NCI-H2029 treated with DMSO at 0.1 percent for 48 hours (cell line): ENCODE results near the gene TBC1D12.

Experiments
- DNase-seq: peaks from one replicate; lab custom pipeline; 2025; lab: John Stamatoyannopoulos, UW

The TBC1D12 gene

DNA sequence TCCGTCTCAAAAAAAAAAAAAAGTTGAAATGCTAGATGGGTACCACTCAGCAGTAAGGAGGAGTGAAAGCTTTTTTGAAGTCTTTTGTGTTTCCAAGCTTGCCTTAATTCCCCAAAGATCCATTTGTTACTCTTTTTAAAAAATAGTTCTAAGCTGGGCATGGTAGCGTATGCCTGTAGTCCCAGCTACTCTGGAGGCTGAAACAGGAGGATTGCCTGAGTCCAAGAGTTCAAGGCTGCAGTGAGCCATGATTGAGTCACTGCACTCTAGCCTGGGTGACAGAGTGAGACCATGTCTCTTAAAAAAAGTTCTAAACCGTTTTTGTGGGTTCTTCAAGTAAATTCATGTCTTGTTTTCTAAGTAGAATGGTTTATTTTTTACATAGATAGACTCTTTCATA is 5.3 kb downstream of the TBC1D12 start:
- no peak for DNase-seq

DNA sequence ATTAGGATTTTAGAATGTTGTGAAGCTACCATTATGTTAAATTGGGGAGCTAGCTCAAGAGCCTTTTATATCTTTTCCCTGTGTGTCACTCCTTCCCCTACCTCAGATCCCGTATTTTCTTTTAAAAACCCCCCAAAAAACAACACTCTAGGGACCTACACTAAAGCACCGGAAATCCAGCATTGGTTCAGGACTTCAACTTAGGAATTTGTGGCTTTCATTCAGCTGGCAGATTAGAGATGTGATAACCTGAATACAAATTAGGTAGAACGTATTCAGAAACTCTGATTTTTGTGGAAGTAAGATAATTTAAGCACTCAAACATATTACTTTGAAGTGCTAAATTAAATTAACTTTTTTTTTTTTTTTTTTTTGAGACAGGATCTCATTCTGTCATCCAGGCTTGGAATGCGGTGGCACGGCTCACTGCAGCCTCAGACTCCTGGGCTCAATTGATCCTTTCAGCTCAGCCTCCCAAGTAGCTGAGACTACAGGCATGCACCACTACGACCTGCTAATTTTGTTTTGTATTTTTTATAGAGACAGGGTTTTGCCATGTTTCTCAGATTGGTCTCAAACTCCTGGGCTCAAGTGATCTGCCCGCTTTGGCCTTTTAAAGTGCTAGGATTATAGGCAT is 6.8 kb downstream of the TBC1D12 start:
- no peak for DNase-seq

DNA sequence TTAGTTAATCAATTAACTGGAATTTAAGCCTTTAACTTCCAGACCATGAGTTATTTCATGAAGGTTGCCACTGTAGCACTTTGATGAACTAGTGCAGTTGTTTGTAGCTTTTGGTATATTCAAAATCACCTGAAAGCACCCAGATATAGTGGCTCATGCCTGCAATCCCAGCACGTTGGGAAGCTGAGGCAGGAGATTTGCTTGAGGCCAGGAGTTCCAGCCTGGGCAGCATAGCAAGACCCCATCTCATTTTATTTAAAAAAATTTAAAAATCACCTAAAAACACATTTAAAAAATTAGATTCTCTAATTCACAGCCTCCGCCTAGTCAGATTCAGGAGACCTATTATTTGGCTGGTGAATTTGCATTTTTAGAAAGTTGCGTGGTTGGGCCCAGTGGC is 9.0 kb downstream of the TBC1D12 start:
- no peak for DNase-seq

DNA sequence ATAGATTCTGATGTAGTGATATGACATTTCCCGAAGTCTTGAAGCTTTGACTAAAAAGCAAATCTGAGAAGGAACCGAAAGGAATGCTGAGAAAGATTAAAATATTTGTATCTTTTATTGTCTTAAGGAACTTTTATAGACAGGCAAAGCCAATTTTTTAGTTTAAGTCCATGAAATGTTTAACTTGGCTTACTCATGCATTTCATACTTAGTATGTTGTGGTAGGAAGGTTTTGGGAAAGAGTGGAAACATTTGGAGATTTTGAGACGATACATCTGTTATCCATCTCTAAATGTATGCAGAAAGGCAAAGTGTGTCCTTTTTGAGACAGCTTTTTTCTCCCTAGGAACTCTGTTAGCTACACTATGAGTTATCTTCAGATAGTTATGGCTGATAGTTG is 10.1 kb downstream of the TBC1D12 start:
- no peak for DNase-seq

DNA sequence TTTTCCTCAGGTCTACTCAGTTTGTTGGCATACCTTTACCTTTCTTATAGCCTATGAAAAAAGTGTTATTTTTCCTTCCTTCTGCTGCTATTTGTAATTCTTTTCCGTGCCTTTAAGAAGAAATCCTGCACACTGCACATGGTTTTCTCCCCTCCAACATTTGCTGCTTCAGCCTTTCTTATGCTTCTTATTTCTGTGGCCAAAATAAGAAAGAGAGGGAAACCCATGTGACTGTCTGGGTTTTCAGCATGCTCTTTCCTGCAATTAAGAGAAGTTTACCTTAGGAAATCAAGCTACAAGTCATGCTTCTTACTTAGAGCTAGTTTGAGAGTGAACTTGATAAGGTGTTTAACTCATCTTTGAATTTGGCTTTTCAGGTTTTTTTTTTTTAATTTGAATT is 11.0 kb downstream of the TBC1D12 start:
- no peak for DNase-seq

DNA sequence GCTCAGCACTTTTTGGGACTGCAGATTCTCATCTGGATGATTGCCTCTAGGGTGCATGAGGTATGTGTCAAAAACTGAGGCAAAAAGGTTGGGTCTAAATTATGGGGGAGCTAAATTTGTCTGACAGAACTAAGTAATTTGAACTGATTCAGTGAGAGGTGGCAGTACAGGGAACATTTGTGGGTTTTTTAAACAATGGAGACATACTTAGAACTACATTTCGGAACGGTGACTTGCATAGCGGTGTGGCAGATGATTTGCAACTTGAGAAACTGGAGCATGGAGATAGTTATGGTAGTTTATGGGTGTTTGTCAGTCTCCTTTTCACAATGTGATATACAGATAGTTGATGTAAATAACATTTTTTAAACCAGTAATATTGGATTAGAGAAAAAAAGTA is 14.6 kb downstream of the TBC1D12 start:
- DNase-seq, result no peak

DNA sequence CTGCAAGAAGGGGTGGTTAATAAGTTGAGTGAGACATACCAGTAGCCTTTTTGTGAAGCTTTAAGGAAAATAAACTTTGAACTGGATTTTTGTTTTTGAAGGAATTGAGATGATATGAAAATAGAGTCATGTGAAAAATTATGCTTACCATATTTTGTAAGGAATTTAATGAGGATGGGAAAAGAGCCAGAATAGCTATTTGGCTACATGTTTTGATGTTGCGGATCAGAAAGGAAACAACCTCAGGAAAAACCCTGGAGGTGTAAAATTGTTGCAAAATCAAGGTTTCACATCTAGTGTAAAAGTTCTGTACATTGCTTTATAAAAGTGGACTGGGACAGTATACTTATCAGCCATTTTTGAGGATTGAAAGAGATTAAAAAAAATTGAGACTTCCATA is 15.0 kb downstream of the TBC1D12 start:
- no peak for DNase-seq

DNA sequence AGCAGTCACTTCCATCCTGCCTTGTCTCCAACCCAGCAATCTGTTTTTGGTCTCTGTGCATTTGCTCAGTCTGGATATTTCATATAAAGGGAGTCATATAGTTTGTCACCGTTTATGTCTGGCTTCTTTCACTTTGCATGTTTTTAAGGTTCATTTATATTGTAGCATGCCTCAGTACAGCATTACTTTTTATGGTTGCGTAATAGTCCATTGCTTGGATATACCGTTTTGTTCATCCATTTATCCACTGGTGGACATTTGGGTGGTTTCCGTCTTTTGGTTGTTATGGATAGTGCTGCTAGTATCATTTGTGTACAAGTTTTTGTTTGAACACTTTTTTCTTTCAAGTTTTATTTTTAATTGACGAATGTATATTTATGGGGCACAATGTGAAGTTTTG is 18.2 kb downstream of the TBC1D12 start:
- no peak for DNase-seq

DNA sequence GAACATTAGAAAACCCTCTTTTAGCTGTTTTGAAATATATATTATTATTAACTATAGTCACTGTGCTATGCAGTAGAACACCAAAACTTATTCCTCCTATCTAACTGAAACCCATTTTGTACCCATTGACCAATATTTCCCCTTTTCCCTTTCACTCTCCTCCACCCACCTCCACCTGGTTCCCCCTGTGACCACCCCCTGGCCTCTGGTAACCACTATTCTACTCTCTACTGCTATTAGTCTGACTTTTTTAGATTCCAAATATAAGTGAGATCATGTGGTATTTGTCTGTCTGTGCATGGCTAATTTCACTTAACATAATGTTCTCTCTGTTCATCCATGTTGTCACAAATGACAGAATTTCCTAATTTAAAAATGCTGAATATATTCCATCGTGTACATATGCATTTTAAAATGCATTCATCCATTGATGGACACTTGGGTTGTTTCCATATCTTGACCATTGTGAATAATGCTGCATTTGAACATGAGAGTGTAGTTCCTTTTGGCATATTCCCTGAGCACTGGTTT is 18.7 kb downstream of the TBC1D12 start:
- no peak for DNase-seq

DNA sequence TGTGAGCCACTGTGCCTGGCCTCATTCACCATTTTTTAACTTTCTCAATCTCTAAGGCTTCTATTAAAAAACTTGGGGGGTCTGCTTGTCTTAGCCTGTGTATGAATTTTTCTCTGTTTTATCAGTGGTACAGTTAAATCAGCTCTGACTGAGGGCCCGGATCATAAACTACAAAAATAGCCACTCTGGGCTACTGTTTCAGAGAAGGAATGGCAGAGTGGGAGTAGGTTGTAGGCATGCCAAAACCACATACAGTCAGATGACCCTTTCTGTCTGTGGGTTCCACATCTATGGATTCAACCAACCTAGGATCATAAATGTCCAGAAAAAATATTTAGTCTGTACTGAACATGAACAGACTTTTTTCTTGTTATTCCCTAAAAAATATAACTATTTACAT is 21.3 kb downstream of the TBC1D12 start:
- DNase-seq, result no peak

DNA sequence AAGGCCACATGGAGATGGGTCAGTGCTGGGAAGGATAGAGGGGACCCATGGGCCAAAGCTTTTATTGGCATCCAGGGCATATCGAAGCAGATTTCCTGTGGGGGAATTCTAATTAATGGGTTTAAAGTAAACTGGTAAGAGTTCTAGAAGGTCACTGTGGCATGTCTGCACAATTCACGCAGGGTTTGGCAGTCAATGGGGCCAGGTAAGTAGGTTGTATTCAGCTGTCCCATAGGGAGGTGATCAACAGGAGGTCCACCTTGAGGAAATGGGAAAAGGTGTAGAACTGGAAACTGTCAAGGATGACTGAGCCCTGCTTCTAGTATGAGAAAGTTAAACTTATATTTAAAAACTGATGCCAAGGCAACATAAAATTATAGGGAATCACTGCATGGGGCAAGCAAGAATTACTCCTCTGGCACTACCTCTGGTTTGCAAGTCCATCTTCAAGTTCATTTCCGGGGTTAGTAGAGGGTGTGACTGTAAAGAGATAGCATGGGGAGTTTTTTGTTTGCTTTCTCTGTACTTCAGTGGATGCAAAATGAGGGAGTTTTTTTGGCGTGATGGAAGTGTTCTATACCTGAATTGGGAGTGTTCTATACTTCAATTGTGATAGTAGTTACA is 22.5 kb downstream of the TBC1D12 start:
- DNase-seq, result no peak

DNA sequence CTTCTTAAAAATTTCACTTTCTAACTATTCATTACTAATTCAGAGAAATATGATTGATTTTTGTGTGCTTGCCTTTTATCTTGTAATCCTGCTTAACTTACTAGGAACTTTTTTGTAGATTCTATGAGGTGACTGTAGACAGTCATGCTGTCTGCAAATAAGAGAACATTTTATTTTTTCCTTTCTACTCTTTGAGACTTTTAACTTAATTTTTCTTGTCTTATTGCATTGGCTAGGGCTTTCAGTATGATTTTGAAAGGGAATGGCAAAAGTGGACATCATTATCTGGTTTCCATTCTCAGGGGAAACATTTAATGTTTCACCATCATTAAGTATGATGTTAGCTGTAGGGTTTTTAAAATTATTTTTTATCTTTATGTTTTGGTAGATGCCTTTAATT is 23.6 kb downstream of the TBC1D12 start:
- DNase-seq, result no peak

DNA sequence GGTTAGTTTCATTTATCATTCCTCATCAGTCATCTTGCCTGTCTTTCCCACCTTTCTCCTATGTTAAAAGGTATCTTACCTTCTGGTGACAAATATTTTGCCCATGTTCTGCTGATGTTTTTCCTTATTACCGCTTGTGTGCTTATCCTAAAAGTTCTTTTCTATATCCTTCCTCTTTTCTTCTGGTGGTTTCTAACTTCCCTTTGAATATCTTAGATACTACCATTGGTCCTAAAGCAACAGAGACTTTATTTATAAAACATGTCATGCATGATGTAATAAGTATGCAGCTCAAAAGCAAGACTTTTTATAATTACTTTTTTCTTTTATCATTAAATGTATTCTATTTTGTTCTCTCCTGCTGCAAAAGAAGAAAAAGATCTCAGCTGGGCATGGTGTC is 24.8 kb downstream of the TBC1D12 start:
- DNase-seq, result no peak

DNA sequence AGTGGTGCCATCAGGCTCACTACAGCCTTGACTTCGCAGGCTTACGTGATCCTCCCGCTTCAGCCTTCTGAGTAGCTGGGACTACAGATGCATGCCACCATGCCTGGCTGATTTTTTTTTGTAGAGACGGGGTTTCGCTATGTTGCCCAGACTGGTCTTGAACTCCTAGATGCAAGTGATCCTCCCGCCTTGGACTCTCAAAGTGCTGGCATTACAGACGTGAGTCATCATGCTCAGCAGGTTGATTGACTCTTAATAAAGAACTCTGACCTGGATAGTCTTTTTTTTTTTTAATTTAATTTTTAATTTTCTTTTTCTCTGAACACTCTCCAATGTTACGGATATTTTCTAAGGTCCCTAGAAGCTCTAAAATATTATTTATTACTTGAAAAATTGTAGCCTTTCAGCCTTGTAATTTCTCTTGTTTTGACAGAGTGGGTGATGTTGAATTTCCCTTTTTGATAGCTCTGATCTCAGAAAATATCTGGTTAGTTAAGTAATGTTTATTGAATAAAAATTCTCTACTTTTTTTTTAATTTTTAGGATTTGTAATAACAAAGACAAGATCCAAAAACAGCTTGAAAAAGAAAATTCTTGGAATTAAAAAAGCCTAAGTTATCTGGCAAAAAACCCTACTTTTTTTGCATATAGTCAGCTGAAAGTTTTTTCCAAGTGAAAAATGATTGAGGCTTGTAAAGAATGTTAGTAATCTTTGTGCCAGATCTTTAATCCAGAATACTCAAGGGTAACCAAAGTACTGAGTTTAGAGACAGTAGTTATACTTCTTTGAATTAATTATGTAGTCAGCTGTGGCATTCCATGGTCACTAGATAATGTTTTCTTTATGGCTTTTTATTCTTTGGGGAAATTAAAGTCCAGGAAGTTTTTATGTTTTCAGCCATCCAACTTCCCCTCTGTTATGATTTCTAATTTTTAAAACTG is 26.7 kb downstream of the TBC1D12 start:
- DNase-seq, result no peak

DNA sequence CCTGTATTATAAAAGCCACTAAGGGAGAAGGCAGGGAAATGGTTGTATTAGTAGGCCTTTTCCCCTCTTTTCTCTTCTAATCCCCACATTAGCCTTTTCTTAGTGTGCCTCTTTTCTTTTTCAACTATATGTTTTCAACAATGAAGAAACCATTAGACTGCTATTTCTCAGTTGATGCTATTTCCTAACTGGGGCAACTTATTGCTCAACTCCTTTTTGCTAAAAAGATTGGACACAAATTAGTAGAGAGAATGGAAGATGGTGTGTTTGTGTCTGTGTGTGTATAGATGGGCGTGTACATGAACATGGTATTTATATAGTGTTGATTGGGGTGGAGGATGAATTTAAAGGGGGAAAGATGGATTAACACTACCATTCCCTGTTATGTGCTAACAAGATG is 28.4 kb downstream of the TBC1D12 start:
- DNase-seq, result no peak

DNA sequence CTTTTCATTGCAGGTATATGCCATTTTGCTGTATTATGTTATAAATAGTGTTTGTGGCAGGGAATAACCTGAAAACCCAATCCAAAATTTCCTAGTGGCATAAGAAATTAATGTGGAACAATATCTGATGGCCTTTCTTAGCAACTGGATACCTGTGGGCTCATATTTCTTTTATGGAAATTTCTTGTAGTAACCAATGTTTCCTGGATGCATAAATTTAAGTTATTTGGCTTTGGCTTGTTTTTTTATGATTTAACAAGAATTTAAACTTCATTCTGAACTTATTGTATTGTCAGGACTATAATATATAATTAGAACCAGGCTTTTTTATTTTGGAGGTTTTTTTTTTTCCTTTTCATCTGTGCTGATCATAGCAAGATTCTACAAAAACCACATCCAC is 30.1 kb downstream of the TBC1D12 start:
- no peak for DNase-seq

DNA sequence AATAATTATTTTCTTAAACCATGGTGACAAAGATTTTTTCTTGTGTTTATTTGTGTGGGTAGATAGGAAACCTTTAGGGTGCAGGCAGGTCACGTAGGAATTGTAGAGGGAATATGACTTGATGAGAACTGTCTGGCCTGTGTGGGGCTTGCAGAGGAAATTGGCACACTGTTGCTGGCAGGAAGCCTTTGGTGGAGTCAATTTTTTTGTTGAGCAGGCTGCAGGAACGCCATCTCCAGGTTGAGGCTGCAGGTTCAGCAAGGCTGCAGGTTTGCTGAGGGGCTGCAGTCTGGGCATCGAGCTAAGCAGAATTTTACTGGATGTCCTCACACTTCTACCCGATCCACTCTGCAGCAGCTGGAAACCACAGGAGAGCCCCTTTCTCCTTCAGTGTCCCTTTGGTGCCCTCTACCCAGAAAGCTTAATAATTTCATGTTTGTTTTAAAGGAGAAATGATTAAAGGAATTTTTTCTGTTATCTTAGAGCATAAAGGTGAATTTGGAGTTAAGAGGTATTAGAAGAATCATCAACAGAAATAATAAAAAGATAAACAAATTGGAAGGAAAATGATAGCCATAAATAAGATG is 37.0 kb downstream of the TBC1D12 start:
- no peak for DNase-seq

DNA sequence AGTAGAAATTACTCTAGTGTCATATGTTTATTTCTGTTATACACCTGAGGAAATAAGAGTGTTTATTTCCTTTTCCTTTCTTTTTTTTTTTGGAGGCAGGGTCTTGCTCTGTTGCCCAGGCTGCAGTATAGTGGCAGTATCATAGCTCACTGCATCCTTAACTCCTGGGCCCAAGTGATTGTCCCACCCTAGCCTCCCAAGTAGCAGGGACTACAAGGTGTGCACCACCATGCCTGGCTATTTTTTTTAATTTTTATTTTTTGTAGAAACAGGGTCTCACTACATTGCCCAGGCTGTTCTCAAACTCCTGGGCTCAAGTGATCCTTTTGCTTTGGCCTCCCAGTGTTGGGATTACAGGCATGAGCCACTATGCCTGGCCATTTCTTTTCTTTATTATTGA is 37.8 kb downstream of the TBC1D12 start:
- no peak for DNase-seq

DNA sequence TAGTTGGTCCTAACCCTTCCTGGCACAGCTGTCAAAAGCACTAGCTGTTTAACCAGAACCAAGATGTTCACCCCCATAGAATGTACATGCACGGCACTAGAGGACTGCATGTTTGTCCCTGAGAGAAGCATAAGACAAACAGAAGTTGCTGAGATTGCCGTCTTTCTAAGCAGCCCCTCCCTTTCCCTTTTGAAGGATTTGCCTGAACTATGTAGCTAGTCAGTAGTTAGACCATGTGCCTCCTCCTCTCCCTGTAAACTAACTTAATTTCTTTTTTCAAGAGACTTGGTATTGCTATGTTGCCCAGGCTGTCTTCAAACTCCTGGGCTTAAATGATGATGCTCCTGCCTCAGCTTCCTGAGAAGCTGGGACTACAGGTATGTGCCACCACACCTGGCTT is 40.7 kb downstream of the TBC1D12 start:
- no peak for DNase-seq

DNA sequence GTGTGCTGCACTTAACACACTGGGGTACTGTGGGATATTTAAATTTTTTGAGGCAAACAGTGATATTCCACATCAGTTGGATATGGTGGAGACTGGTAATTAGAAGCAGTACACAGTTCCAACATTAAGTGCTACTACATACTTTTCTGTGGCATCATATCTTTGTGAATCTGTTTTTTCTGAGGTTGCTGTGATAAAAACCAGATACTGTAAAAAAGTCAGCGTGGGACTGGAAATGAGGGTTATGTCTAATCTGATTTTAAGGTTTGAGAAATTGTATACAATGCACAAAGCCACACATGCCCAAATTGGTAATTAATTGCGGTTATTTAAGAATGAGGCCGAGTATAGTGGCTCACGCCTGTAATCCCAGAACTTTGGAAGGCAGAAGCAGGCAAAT is 41.2 kb downstream of the TBC1D12 start:
- no peak for DNase-seq

DNA sequence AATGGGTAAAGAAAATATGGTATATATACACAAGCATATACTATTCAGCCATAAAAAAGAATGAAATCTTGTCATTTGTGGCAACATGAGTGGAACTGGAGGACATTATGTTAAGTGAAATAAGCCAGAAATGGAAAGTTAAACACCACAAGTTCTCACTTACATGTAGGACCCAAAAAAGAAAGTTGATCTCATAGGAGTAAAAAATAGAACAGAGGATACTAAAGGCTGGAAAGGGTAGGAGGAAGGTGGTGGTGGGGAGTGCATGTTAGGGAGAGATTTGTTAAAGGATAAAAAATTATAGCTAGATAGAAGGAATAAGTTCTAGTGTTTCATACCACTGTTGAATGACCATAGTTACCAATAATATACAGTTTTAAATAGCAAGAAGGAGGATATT is 48.4 kb downstream of the TBC1D12 start:
- no peak for DNase-seq

DNA sequence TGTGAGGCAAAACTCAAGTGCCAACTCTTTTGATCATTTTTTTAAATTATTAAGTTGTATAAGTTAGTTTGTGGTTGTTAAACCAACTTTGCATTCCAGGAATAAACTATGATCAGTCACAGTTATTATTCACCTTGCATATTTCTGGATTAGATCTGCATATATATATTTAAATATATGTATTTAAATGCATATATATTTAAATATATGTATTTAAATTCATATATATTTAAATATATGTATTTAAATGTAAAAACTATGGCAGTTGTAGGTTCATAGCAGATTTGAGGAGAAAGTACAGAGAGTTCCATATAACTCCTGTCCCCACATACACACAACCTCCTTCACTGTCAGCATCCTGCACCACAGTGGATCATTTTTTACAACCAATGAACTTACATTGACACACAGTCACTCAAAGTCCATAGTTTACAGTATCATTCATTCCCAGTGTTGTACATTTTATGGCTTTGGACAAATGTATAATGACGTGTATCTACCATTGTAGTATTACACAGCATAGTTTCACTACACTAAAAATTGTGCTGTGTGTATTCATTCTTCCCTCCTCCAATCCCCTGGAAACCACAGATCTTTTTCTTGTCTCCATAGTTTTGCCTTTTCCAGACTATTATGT is 49.7 kb downstream of the TBC1D12 start:
- no peak for DNase-seq
